Gastroesophageal sphincter (tissue), 4 donors: Measurements from ENCODE around the gene TRPV2. TPM values are rescaled to one million over a fixed set of nuclear protein-coding genes. Genes with fewer than 3 reads are reported as not detected.

Experiments used
- ATAC-seq: fragments of 150-250 bp; one replicate; pipeline ENCODE4 v1.9.1; 2016; ENCODE audit warnings: mild to moderate bottlenecking, moderate library complexity
- H3K27ac ChIP-seq, 4 donors: fragments of 200-600 bp; sonication (generic) in 3 of 4; 1 replicate in 3 of 4; 2 replicates in 1 of 4; pipeline ENCODE4 v1.5.1; 2016 to 2019
- H3K27me3 ChIP-seq: fragments of 200-600 bp; sonication (generic); one replicate; pipeline ENCODE4 v1.5.1; 2019
- H3K36me3 ChIP-seq, 2 donors: fragments of 200-600 bp; sonication (generic); one replicate each; pipeline ENCODE4 v1.5.1; 2019; ENCODE audit warnings: control low read depth in 1 of 2
- H3K4me1 ChIP-seq, 3 donors: fragments of 200-600 bp; sonication (generic); 1 replicate in 2 of 3; 2 replicates in 1 of 3; pipeline ENCODE4 v1.5.1; 2016 to 2019; ENCODE audit warnings: control low read depth in 2 of 3
- H3K4me3 ChIP-seq, 2 donors: fragments of 200-600 bp; sonication (generic); one replicate each; pipeline ENCODE4 v1.5.1; 2019; ENCODE audit warnings: mild to moderate bottlenecking in 1 of 2, moderate library complexity in 1 of 2
- H3K9me3 ChIP-seq, 3 donors: fragments of 200-600 bp; sonication (generic); one replicate each; pipeline ENCODE4 v1.5.1; 2017 to 2019; ENCODE audit warnings: control low read depth in 2 of 3
- CTCF ChIP-seq, 4 experiments: fragments of 200-600 bp in 2 of 4; fragments of 450-650 bp in 2 of 4; sonication (generic) in 1 of 4; IDR thresholded peaks; one replicate each; pipeline ENCODE4 v1.5.1; 2017 to 2019; ENCODE audit warnings: antibody characterized with exemption in 4 of 4, mild to moderate bottlenecking in 2 of 4, moderate library complexity in 2 of 4
- EP300 ChIP-seq: sonication (generic); formaldehyde crosslinking; IDR thresholded peaks from one replicate; pipeline ENCODE4 v1.6.1; 2017; ENCODE audit warnings: antibody characterized with exemption, mild to moderate bottlenecking
- POLR2A ChIP-seq, 2 donors: fragments of 450-650 bp; IDR thresholded peaks; one replicate each; pipeline ENCODE4 v1.6.1; 2017; ENCODE audit warnings: antibody characterized with exemption in 2 of 2, mild to moderate bottlenecking in 2 of 2, moderate library complexity in 1 of 2
- POLR2AphosphoS5 ChIP-seq: sonication (generic); formaldehyde crosslinking; IDR thresholded peaks from one replicate; pipeline ENCODE4 v1.6.1; 2017; ENCODE audit warnings: antibody characterized with exemption
- WGBS, 2 donors: methylation state at CpG; one replicate each; pipeline ENCODE4 v1.1.5; 2018; ENCODE audit warnings: low coverage in 1 of 2; 5-methylcytosine and 5-hydroxymethylcytosine counted together
- total RNA-seq, 4 donors: library from RNA; depleted of rRNA; stranded (reverse); fragments of >200 nt; gene quantifications; one replicate each; pipeline ENCODE4 v1.1.0, GENCODE V29; 2016

TRPV2 gene
- total RNA-seq, 4 donors from 2014 or later: 6.5 to 15.5 (median 11.6) TPM

- no peak overlapping the region for H3K27ac ChIP-seq
- H3K4me1 ChIP-seq: peaks cover 0 to 10% (median 0%) of the 10 kb centered on the region in 3 donors
- ATAC-seq: no peak
- TF ChIP-seq CTCF (IDR thresholded peaks at IDR 0.05): no peak
- no peak for TF ChIP-seq POLR2AphosphoS5
- TF ChIP-seq EP300: no peak
- no peak for TF ChIP-seq POLR2A (IDR thresholded peaks at IDR 0.05)
- H3K9me3 ChIP-seq: no peaks in the 10 kb centered on the region
- no peak overlapping the region for H3K4me3 ChIP-seq
- 68 to 72% methylated on average over 3 to 4 of the region's 4 CpGs for WGBS, 2 donors
- H3K27me3 ChIP-seq: no peaks in the 10 kb centered on the region
- peaks cover 0 to 25% of the 10 kb centered on the region in 2 donors for H3K36me3 ChIP-seq
Measured at GRCh38 chr17:16453493-16453851, 38.1 kb downstream of the TRPV2 start.

DNA sequence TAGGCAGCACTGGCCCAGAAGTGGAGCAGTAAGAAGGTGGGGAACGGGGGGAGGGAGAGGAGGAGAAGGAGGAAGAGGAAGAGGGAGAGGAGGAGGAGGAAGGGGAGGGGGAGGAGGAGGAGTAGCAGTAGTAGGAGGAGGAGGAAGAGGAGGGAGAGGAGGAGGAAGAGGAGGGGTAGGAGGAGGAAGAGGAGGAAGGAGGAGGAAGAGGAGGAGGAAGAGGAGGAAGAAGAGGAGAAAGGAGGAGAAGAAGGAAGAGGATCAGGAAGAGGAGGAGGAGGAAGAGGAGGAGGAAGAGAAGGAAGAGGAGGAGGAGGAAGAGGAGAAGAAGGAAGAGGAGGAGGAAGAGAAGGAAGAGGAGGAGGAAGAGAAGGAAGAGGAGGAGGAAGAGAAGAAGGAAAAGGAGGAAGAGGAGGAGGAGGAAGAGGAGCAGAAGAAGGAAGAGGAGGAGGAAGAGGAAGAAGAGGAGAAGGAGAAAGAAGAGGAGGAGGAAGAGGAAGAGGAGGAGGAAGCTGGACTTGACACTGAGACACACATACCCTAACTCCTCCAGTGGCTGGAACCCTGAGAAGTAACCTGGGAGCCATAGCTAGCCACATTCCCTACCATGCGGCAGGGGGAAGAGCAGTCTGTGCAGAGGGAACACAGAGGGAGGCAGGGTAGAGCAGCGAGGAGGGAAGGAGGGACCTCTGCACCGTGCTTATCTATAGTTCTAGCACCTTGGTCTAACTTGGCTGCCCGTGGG is 40.8 kb downstream of the TRPV2 start:
- 88% methylated on average over 3 of the region's 5 CpGs; no CpG with 5 or more reads in 1 of the 2 donors for WGBS, 2 donors
- no peak overlapping the region for H3K27ac ChIP-seq
- TF ChIP-seq EP300 (no peak), CTCF (IDR thresholded peaks at IDR 0.05) (no peak), POLR2A (IDR thresholded peaks at IDR 0.05) (no peak), POLR2AphosphoS5 (no peak)
- no peaks in the 10 kb centered on the region for H3K9me3 ChIP-seq
- H3K36me3 ChIP-seq: peaks cover 0 to 30% of the 10 kb centered on the region in 2 donors
- no peaks in the 10 kb centered on the region for H3K27me3 ChIP-seq
- H3K4me1 ChIP-seq: peaks cover 0 to 10% (median 0%) of the 10 kb centered on the region in 3 donors
- no peak for ATAC-seq
- H3K4me3 ChIP-seq: no peak overlapping the region

GRCh38 chr17:16456742-16457316 is 41.5 kb downstream of the TRPV2 start:
- H3K36me3 ChIP-seq: peaks cover 0 to 35% of the 10 kb centered on the region in 2 donors
- 83 to 97% methylated on average over 4 to 6 of the region's 9 CpGs for WGBS, 2 donors

GRCh38 chr17:16459271-16459670 is 43.9 kb downstream of the TRPV2 start:
- Histone ChIP-seq H3K9me3 (no peaks in the 10 kb centered on the region), H3K4me3 (no peak overlapping the region), H3K4me1 (peaks cover 0 to 23% (median 0%) of the 10 kb centered on the region in 3 donors), H3K36me3 (peaks cover 0 to 42% of the 10 kb centered on the region in 2 donors), H3K27me3 (no peaks in the 10 kb centered on the region), H3K27ac (no peak overlapping the region)
- TF ChIP-seq POLR2AphosphoS5: no peak
- TF ChIP-seq POLR2A (IDR thresholded peaks at IDR 0.05): no peak
- TF ChIP-seq EP300: no peak
- no peak for TF ChIP-seq CTCF (IDR thresholded peaks at IDR 0.05)
- WGBS, 2 donors: 75 to 77% methylated on average over 6 to 10 of the region's 11 CpGs
- no peak for ATAC-seq

More at GRCh38 chr17:16456742-16457316, 41.5 kb downstream of the TRPV2 start:
- H3K9me3 ChIP-seq: no peaks in the 10 kb centered on the region
- no peaks in the 10 kb centered on the region for H3K27me3 ChIP-seq
- no peak overlapping the region for H3K27ac ChIP-seq
- no peak for TF ChIP-seq POLR2AphosphoS5
- no peak for TF ChIP-seq CTCF (IDR thresholded peaks at IDR 0.05)
- TF ChIP-seq EP300: no peak
- no peak overlapping the region for H3K4me3 ChIP-seq
- peaks cover 0 to 10% (median 0%) of the 10 kb centered on the region in 3 donors for H3K4me1 ChIP-seq
- no peak for ATAC-seq
